ENCODE results near the gene RPL36A. TPM values are rescaled to one million over a fixed set of nuclear protein-coding genes. Genes with fewer than 3 reads are reported as not detected.

RPL36A gene
- total and polyA plus RNA-seq, 2 of the 13 experiments (the other 11 are each of a cell fraction or from before 2014, with no cell fraction given): 1,152 to 1,716 TPM

DNA sequence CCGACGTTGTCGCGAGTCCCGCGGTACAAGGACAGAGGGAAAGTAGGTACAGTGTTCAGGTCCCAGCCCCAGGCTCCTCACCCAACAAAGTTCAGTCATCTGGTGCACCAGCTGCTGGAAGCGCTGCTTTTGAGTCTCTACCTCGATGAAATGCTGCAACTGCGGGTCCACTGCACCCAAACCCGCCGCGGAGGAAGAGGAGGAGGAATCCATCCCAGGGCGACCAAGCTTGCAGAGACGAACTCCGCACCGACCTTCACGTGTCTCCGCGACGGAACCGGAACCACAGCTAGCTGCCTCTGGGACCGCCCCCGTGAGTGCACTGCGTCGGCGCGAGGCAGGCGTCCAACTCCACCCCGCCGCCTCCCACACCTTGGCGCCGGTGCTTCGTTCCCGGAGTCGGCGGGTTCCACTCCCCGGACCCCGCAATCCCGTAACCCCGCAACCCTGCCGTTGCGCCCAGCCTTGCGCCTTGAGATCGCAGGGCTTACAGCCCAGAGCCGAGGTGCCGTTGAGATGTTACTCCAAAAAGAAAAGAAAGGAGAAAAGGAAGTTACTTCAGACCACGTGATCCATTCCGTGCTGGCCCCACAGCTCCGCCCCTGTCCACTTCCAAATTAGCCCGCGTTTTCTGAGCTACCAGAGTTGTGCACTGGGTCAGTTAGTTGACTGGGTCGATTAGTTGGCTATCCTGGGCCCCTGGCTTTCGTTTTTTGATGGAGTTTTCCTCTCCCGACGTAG lies 42.2 kb upstream of the RPL36A start, which contains the start of gene TIMM8A (continued):
- TF ChIP-seq ZNF652 (CRISPR knock-in tag; IDR thresholded peaks at IDR 0.05; ENCODE audit: borderline replicate concordance, low read depth): no peak
- TF ChIP-seq BRD4 (CRISPR knock-in tag; IDR thresholded peaks at IDR 0.05): no peak
- TF ChIP-seq KLF13 (CRISPR knock-in tag; IDR thresholded peaks at IDR 0.05): no peak
- TF ChIP-seq ZNF296 (CRISPR knock-in tag; conservative IDR thresholded peaks at IDR 0.05): no peak
- no peak for TF ChIP-seq SIN3B (IDR thresholded peaks at IDR 0.05; ENCODE audit: low read length)
- 0 out of 2 replicates have a peak, but pooled peaks have one; percentile 13 for TF ChIP-seq TBX3 (IDR thresholded peaks at IDR 0.05; ENCODE audit: borderline replicate concordance)
- no peak for TF ChIP-seq KAT2B (IDR thresholded peaks at IDR 0.05; ENCODE audit: borderline replicate concordance, low read depth, low read length)
- TF ChIP-seq, protein P1, sequence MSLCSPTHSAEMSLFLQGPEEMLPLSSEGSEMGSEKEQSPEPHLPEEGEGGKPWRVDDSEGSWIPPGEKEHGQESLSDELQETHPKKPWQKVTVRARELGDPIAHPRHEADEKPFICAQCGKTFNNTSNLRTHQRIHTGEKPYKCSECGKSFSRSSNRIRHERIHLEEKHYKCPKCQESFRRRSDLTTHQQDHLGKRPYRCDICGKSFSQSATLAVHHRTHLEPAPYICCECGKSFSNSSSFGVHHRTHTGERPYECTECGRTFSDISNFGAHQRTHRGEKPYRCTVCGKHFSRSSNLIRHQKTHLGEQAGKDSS (CRISPR knock-in tag; IDR thresholded peaks at IDR 0.05; ENCODE audit: borderline replicate concordance, low read depth): no peak
- TF ChIP-seq SNRNP70 (IDR thresholded peaks at IDR 0.05; ENCODE audit: low read depth, low read length): no peak
- TF ChIP-seq, protein P2, sequence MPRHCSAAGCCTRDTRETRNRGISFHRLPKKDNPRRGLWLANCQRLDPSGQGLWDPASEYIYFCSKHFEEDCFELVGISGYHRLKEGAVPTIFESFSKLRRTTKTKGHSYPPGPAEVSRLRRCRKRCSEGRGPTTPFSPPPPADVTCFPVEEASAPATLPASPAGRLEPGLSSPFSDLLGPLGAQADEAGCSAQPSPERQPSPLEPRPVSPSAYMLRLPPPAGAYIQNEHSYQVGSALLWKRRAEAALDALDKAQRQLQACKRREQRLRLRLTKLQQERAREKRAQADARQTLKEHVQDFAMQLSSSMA (CRISPR knock-in tag; IDR thresholded peaks at IDR 0.05): no peak
- 0 out of 2 replicates have a peak, but pooled peaks have one; percentile 32 for TF ChIP-seq MIER2 (CRISPR knock-in tag; IDR thresholded peaks at IDR 0.05)
- TF ChIP-seq ZNF335 (CRISPR knock-in tag; IDR thresholded peaks at IDR 0.05): no peak
- no peak for TF ChIP-seq PPARG (CRISPR knock-in tag; conservative IDR thresholded peaks at IDR 0.05)
- peak; percentile 4; the same call in 1 of the 2 replicates for TF ChIP-seq FOSL2 (CRISPR knock-in tag; IDR thresholded peaks at IDR 0.05)
- TF ChIP-seq ERF (CRISPR knock-in tag; IDR thresholded peaks at IDR 0.05): no peak
- no peak for TF ChIP-seq ZNF749 (CRISPR knock-in tag; IDR thresholded peaks at IDR 0.05; ENCODE audit: borderline replicate concordance)
- TF ChIP-seq, protein P3, sequence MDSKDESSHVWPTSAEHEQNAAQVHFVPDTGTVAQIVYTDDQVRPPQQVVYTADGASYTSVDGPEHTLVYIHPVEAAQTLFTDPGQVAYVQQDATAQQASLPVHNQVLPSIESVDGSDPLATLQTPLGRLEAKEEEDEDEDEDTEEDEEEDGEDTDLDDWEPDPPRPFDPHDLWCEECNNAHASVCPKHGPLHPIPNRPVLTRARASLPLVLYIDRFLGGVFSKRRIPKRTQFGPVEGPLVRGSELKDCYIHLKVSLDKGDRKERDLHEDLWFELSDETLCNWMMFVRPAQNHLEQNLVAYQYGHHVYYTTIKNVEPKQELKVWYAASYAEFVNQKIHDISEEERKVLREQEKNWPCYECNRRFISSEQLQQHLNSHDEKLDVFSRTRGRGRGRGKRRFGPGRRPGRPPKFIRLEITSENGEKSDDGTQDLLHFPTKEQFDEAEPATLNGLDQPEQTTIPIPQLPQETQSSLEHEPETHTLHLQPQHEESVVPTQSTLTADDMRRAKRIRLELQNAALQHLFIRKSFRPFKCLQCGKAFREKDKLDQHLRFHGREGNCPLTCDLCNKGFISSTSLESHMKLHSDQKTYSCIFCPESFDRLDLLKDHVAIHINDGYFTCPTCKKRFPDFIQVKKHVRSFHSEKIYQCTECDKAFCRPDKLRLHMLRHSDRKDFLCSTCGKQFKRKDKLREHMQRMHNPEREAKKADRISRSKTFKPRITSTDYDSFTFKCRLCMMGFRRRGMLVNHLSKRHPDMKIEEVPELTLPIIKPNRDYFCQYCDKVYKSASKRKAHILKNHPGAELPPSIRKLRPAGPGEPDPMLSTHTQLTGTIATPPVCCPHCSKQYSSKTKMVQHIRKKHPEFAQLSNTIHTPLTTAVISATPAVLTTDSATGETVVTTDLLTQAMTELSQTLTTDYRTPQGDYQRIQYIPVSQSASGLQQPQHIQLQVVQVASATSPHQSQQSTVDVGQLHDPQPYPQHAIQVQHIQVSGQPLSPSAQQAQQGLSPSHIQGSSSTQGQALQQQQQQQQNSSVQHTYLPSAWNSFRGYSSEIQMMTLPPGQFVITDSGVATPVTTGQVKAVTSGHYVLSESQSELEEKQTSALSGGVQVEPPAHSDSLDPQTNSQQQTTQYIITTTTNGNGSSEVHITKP (CRISPR knock-in tag; IDR thresholded peaks at IDR 0.05; ENCODE audit: low read depth): no peak
- TF ChIP-seq ZNF317 (CRISPR knock-in tag; IDR thresholded peaks at IDR 0.05): no peak
- no peak for TF ChIP-seq TBL1XR1 (IDR thresholded peaks at IDR 0.05; ENCODE audit: borderline replicate concordance, low read length, partially characterized antibody)
- TF ChIP-seq, protein P4, sequence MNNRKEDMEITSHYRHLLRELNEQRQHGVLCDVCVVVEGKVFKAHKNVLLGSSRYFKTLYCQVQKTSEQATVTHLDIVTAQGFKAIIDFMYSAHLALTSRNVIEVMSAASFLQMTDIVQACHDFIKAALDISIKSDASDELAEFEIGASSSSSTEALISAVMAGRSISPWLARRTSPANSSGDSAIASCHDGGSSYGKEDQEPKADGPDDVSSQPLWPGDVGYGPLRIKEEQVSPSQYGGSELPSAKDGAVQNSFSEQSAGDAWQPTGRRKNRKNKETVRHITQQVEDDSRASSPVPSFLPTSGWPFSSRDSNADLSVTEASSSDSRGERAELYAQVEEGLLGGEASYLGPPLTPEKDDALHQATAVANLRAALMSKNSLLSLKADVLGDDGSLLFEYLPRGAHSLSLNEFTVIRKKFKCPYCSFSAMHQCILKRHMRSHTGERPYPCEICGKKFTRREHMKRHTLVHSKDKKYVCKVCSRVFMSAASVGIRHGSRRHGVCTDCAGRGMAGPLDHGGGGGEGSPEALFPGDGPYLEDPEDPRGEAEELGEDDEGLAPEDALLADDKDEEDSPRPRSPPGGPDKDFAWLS (CRISPR knock-in tag; IDR thresholded peaks at IDR 0.05; ENCODE audit: borderline replicate concordance): no peak
- no peak for TF ChIP-seq ZNF550 (CRISPR knock-in tag; IDR thresholded peaks at IDR 0.05; ENCODE audit: borderline replicate concordance)
- no peak for TF ChIP-seq CREM (IDR thresholded peaks at IDR 0.05)
- TF ChIP-seq CREM (CRISPR knock-in tag; IDR thresholded peaks at IDR 0.05): no peak
- no peak for TF ChIP-seq KLF11 (CRISPR knock-in tag; IDR thresholded peaks at IDR 0.05)
